SK-N-SH (cell line): ENCODE measurements around the gene SPATA16. TPM values are rescaled to one million over a fixed set of nuclear protein-coding genes. Genes with fewer than 3 reads are reported as not detected.

ENCODE experiments used
- CTCF ChIA-PET: fragments of 300-600, 350-600 bp; formaldehyde crosslinking; extraction: SDS; loops from one replicate; lab custom pipeline; 2021; lab: Yijun Ruan, JAX
- POLR2A ChIA-PET: fragments of 350-600 bp; sonication (Branson Sonifier 250); formaldehyde crosslinking; extraction: SDS; loops from one replicate; lab custom pipeline; 2020; ENCODE audit warnings: antibody characterized with exemption, inconsistent platforms; lab: Yijun Ruan, JAX
- DNase-seq: peaks from one replicate; pipeline ENCODE4 v3.0.0; 2012
- H2AFZ ChIP-seq: fragments of 200-600 bp; sonication (generic); 2 replicates; pipeline ENCODE4 v1.8.1; 2016; ENCODE audit warnings: antibody characterized with exemption, mild to moderate bottlenecking, low read depth
- H3F3A ChIP-seq: fragments of 200-600 bp; sonication (generic); replicated peaks from 2 replicates; pipeline ENCODE3; 2016; ENCODE audit warnings: antibody characterized with exemption, mild to moderate bottlenecking; ENCODE audit not compliant: insufficient read depth
- H3K27ac ChIP-seq, 2 experiments: fragments of 200-500 bp in 1 of 2; fragments of 200-600 bp in 1 of 2; sonication (Bioruptor generic) in 1 of 2; sonication (generic), shearing (Covaris generic) in 1 of 2; 2 replicates each; pipeline versions ENCODE4 v1.5.1 to v1.6.1; 2014 to 2016; ENCODE audit warnings: low read depth in 2 of 2, inconsistent platforms in 1 of 2, low read length in 1 of 2, mild to moderate bottlenecking in 1 of 2, mixed read lengths in 1 of 2
- H3K27me3 ChIP-seq: fragments of 200-600 bp; sonication (generic), shearing (Covaris generic); 2 replicates; pipeline ENCODE4 v1.6.1; 2016; ENCODE audit warnings: mixed run types; ENCODE audit not compliant: insufficient read depth
- H3K36me3 ChIP-seq, 2 experiments: fragments of 200-500 bp in 1 of 2; fragments of 200-600 bp in 1 of 2; sonication (Bioruptor generic) in 1 of 2; sonication (generic) in 1 of 2; replicated peaks in 1 of 2; 2 replicates each; pipeline versions ENCODE3 to v1.5.1; 2014 to 2016; ENCODE audit warnings: low read length in 1 of 2, mild to moderate bottlenecking in 1 of 2; ENCODE audit not compliant: insufficient read depth in 2 of 2, control insufficient read depth in 1 of 2
- H3K4me1 ChIP-seq, 2 experiments: fragments of 200-500 bp in 1 of 2; fragments of 200-600 bp in 1 of 2; sonication (Bioruptor generic) in 1 of 2; sonication (generic), shearing (Covaris generic) in 1 of 2; 2 replicates each; pipeline versions ENCODE4 v1.5.1 to v1.6.1; 2014 to 2016; ENCODE audit warnings: low read depth in 1 of 2, low read length in 1 of 2, mixed run types in 1 of 2; ENCODE audit not compliant: insufficient read depth in 2 of 2, control insufficient read depth in 1 of 2
- H3K4me2 ChIP-seq: fragments of 200-600 bp; sonication (generic), shearing (Covaris generic); 2 replicates; pipeline ENCODE4 v1.6.1; 2017; ENCODE audit warnings: mixed run types
- H3K4me3 ChIP-seq, 2 experiments: fragments of 200-500 bp in 1 of 2; fragments of 200-600 bp in 1 of 2; sonication (Bioruptor generic) in 1 of 2; sonication (generic), shearing (Covaris generic) in 1 of 2; 2 replicates each; pipeline versions ENCODE4 v1.5.1 to v1.8.1; 2014 to 2016; ENCODE audit warnings: low read depth in 2 of 2, inconsistent platforms in 1 of 2, low read length in 1 of 2, mild to moderate bottlenecking in 1 of 2, mixed read lengths in 1 of 2, moderate library complexity in 1 of 2
- H3K79me2 ChIP-seq: fragments of 200-600 bp; sonication (generic); 2 replicates; pipeline ENCODE4 v1.8.1; 2017; ENCODE audit warnings: mild to moderate bottlenecking; ENCODE audit not compliant: insufficient read depth
- H3K9ac ChIP-seq: fragments of 200-600 bp; sonication (generic); 2 replicates; pipeline ENCODE4 v1.6.1; 2017; ENCODE audit warnings: mixed run types
- H3K9me2 ChIP-seq: fragments of 200-600 bp; sonication (generic); 2 replicates; pipeline ENCODE4 v1.6.1; 2017; ENCODE audit warnings: mixed run types
- H3K9me3 ChIP-seq: fragments of 200-600 bp; sonication (generic); 2 replicates; pipeline ENCODE4 v1.6.1; 2017; ENCODE audit warnings: mixed run types, mild to moderate bottlenecking, moderate library complexity
- H4K20me1 ChIP-seq: fragments of 200-600 bp; sonication (generic); 2 replicates; pipeline ENCODE4 v1.6.1; 2017; ENCODE audit warnings: mild to moderate bottlenecking, mixed run types; ENCODE audit not compliant: insufficient read depth
- FOXM1 ChIP-seq: IDR thresholded peaks from 2 replicates; pipeline ENCODE4 v1.4.0; 2012; ENCODE audit warnings: low read depth, mild to moderate bottlenecking
- GABPA ChIP-seq: IDR thresholded peaks from 2 replicates; pipeline ENCODE4 v1.4.0; 2012; ENCODE audit warnings: low read depth, mild to moderate bottlenecking
- GATA2 ChIP-seq: sonication (generic); formaldehyde crosslinking; IDR thresholded peaks from 2 replicates; pipeline ENCODE4 v1.5.0; 2020; ENCODE audit warnings: mild to moderate bottlenecking, missing genetic modification reagents
- NRF1 ChIP-seq: IDR thresholded peaks from 2 replicates; pipeline ENCODE4 v1.6.1; 2012; ENCODE audit warnings: low read depth, mild to moderate bottlenecking, low read length
- RXRA ChIP-seq: IDR thresholded peaks from 2 replicates; pipeline ENCODE4 v1.4.0; 2012; ENCODE audit warnings: low read depth, mild to moderate bottlenecking, borderline replicate concordance
- TAF1 ChIP-seq: IDR thresholded peaks from 2 replicates; pipeline ENCODE4 v1.6.1; 2012; ENCODE audit warnings: low read depth, mild to moderate bottlenecking, low read length, moderate library complexity, borderline replicate concordance
- TEAD4 ChIP-seq: IDR thresholded peaks from 2 replicates; pipeline ENCODE4 v1.4.0; 2012; ENCODE audit warnings: mild to moderate bottlenecking, borderline replicate concordance; ENCODE audit not compliant: insufficient read depth
- YY1 ChIP-seq: IDR thresholded peaks from 2 replicates; pipeline ENCODE4 v1.4.0; 2012; ENCODE audit warnings: low read depth, mild to moderate bottlenecking
- WGBS: methylation state at CpG from one replicate; pipeline ENCODE4 v1.1.6; 2017; ENCODE audit warnings: low lambda C conversion rate; 5-methylcytosine and 5-hydroxymethylcytosine counted together
- polyA plus RNA-seq, 3 experiments: library from polyadenylated mRNA; depleted of rRNA; stranded (reverse); fragments of >200 nt; gene quantifications; 2 replicates each; pipeline ENCODE4 v1.2.3, GENCODE V29; 2012
- TF ChIP-seq, protein P1 (sequence below): fragments of 200-600 bp; sonication (generic); IDR thresholded peaks from 2 replicates; pipeline ENCODE4 v1.6.1; 2017; ENCODE audit warnings: antibody characterized with exemption, mild to moderate bottlenecking, moderate library complexity
- TF ChIP-seq, protein P2 (sequence below): IDR thresholded peaks from 2 replicates; pipeline ENCODE4 v1.4.0; 2012; ENCODE audit warnings: low read depth
- TF ChIP-seq, protein P3 (sequence below): IDR thresholded peaks from 2 replicates; pipeline ENCODE4 v1.4.0; 2012; ENCODE audit warnings: low read depth, borderline replicate concordance
- TF ChIP-seq, protein P4 (sequence below): fragments of 150-350 bp; IDR thresholded peaks from 2 replicates; pipeline ENCODE4 v1.6.1; 2016; ENCODE audit warnings: mild to moderate bottlenecking, low read depth, low read length
- TF ChIP-seq, protein P5 (sequence below): IDR thresholded peaks from 2 replicates; pipeline ENCODE4 v1.4.0; 2012; ENCODE audit warnings: low read depth, borderline replicate concordance

The SPATA16 gene
- polyA plus RNA-seq, 1 of the 3 experiments (the other 2 are of a cell fraction): not detected

DNA sequence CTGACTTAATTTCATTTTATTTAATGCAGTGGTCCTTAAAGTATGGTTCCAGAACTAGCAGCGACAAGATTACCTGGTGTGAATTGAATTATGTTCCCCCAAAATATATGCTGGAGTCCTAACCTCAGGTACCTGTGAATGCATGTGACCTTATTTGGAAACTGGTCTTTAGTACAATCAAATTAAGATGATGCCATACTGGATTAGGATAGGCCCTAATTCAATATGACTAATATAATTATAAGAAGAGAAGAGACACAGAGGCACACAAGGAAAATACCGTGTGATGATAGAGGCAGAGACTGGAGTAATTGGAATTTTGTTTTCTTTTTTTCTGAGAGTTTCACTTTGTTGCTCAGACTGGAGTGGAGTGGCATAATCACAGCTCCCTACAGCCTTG is 12.6 kb upstream of the SPATA16 start (continued):
- TF ChIP-seq, protein P1, sequence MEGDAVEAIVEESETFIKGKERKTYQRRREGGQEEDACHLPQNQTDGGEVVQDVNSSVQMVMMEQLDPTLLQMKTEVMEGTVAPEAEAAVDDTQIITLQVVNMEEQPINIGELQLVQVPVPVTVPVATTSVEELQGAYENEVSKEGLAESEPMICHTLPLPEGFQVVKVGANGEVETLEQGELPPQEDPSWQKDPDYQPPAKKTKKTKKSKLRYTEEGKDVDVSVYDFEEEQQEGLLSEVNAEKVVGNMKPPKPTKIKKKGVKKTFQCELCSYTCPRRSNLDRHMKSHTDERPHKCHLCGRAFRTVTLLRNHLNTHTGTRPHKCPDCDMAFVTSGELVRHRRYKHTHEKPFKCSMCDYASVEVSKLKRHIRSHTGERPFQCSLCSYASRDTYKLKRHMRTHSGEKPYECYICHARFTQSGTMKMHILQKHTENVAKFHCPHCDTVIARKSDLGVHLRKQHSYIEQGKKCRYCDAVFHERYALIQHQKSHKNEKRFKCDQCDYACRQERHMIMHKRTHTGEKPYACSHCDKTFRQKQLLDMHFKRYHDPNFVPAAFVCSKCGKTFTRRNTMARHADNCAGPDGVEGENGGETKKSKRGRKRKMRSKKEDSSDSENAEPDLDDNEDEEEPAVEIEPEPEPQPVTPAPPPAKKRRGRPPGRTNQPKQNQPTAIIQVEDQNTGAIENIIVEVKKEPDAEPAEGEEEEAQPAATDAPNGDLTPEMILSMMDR: no peak
- TF ChIP-seq YY1: no peak
- TF ChIP-seq NRF1: no peak
- TF ChIP-seq TAF1: no peak
- TF ChIP-seq RXRA: no peak
- no peak for TF ChIP-seq TEAD4
- no peak for TF ChIP-seq GABPA
- TF ChIP-seq, protein P2, sequence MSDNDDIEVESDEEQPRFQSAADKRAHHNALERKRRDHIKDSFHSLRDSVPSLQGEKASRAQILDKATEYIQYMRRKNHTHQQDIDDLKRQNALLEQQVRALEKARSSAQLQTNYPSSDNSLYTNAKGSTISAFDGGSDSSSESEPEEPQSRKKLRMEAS: no peak
- TF ChIP-seq, protein P3, sequence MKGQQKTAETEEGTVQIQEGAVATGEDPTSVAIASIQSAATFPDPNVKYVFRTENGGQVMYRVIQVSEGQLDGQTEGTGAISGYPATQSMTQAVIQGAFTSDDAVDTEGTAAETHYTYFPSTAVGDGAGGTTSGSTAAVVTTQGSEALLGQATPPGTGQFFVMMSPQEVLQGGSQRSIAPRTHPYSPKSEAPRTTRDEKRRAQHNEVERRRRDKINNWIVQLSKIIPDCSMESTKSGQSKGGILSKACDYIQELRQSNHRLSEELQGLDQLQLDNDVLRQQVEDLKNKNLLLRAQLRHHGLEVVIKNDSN: no peak
- TF ChIP-seq, protein P4, sequence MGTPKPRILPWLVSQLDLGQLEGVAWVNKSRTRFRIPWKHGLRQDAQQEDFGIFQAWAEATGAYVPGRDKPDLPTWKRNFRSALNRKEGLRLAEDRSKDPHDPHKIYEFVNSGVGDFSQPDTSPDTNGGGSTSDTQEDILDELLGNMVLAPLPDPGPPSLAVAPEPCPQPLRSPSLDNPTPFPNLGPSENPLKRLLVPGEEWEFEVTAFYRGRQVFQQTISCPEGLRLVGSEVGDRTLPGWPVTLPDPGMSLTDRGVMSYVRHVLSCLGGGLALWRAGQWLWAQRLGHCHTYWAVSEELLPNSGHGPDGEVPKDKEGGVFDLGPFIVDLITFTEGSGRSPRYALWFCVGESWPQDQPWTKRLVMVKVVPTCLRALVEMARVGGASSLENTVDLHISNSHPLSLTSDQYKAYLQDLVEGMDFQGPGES: no peak
- TF ChIP-seq, protein P5, sequence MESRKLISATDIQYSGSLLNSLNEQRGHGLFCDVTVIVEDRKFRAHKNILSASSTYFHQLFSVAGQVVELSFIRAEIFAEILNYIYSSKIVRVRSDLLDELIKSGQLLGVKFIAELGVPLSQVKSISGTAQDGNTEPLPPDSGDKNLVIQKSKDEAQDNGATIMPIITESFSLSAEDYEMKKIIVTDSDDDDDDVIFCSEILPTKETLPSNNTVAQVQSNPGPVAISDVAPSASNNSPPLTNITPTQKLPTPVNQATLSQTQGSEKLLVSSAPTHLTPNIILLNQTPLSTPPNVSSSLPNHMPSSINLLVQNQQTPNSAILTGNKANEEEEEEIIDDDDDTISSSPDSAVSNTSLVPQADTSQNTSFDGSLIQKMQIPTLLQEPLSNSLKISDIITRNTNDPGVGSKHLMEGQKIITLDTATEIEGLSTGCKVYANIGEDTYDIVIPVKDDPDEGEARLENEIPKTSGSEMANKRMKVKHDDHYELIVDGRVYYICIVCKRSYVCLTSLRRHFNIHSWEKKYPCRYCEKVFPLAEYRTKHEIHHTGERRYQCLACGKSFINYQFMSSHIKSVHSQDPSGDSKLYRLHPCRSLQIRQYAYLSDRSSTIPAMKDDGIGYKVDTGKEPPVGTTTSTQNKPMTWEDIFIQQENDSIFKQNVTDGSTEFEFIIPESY: no peak
- TF ChIP-seq FOXM1: no peak

DNA sequence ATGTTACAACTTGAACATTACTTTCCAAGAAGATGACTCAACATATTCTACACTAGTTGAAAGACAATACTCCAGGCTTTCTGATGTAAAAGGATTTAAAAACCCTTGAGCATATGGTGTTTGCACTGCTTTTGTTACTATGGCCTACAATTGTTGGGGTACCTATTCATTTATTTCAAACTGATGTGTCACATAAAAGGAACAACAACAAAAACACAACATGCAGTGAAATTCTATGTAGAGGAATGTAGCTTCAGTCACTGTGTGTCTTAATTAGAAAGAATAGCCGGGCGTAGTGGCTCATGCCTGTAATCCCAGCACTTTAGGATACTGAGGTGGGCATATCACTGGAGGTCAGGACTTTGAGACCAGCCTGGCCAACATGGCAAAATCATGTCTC is 1.6 kb downstream of the SPATA16 start:
- ChIA-PET CTCF (no interaction called here), POLR2A (no interaction called here)
- Histone ChIP-seq H3K27ac (no peak overlapping the region), H3K27me3 (no peaks in the 10 kb centered on the region), H3K79me2 (no peaks in the 10 kb centered on the region), H3K4me2 (no peak overlapping the region), H3K36me3 (no peaks in the 10 kb centered on the region), H4K20me1 (no peaks in the 10 kb centered on the region), H3K4me1 (no peaks in the 10 kb centered on the region; a peak in 1 of 4 replicates), H2AFZ (no peak overlapping the region), H3K9ac (no peak overlapping the region), H3K4me3 (no peak overlapping the region), H3K9me2 (no peaks in the 10 kb centered on the region), H3K9me3 (no peaks in the 10 kb centered on the region), H3F3A (no peaks in the 10 kb centered on the region)
- no peak for DNase-seq
- no peak for TF ChIP-seq GATA2 (CRISPR knock-in tag)
- TF ChIP-seq FOXM1: no peak
- WGBS: 87% methylated on average over 2 of the region's 2 CpGs
